Panc1 (cell line): ENCODE results near the gene RHBDF2. TPM values are rescaled to one million over a fixed set of nuclear protein-coding genes. Genes with fewer than 3 reads are reported as not detected.

Experiments used
- ATAC-seq: fragments of 200-7000 bp; cut with Tn5 transposase; 2 replicates; pipeline ENCODE4 v1.9.1; 2020; ENCODE audit warnings: mild to moderate bottlenecking, moderate library complexity
- BruUV-seq: library from RNA; stranded (reverse); fragments of 400-500 nt; replicated peaks from 2 replicates; lab custom pipeline; 2021; lab: Mats Ljungman, UMichigan
- CTCF ChIA-PET: fragments of 300-600 bp; sonication (Branson Sonifier 250); formaldehyde crosslinking; loops from one replicate; lab custom pipeline; 2022; ENCODE audit warnings: antibody characterized with exemption; lab: Charles Lee
- POLR2A ChIA-PET: fragments of 300-600 bp; sonication (Branson Sonifier 250); formaldehyde crosslinking; loops from one replicate; lab custom pipeline; 2022; ENCODE audit warnings: antibody characterized with exemption; lab: Charles Lee
- DNase-seq: peaks from one replicate; pipeline ENCODE4 v3.0.0-alpha.2; 2010; ENCODE audit warnings: low read depth, low spot score
- H3K27ac ChIP-seq: 2 replicates; pipeline ENCODE4 v1.5.1; 2011; ENCODE audit warnings: mild to moderate bottlenecking, low read length, inconsistent platforms
- H3K27me3 ChIP-seq: fragments of 200-500 bp; sonication (Bioruptor generic); 2 replicates; pipeline ENCODE4 v1.6.0; 2014; ENCODE audit warnings: low read length, inconsistent platforms; ENCODE audit not compliant: control insufficient read depth, insufficient read depth
- H3K36me3 ChIP-seq: fragments of 200-500 bp; sonication (Bioruptor generic); 2 replicates; pipeline ENCODE4 v1.5.1; 2014; ENCODE audit warnings: inconsistent platforms, mild to moderate bottlenecking, low read length, moderate library complexity; ENCODE audit not compliant: control insufficient read depth, insufficient read depth
- H3K4me1 ChIP-seq: 2 replicates; pipeline ENCODE4 v1.5.1; 2011; ENCODE audit warnings: inconsistent platforms, mild to moderate bottlenecking, low read length, moderate library complexity; ENCODE audit not compliant: control insufficient read depth, insufficient read depth
- H3K4me3 ChIP-seq, 2 experiments: 2 replicates each; pipeline ENCODE4 v1.5.1; 2011 to 2012; ENCODE audit warnings: low read depth in 2 of 2, low read length in 2 of 2, mild to moderate bottlenecking in 2 of 2, inconsistent platforms in 1 of 2, moderate library complexity in 1 of 2
- H3K9me3 ChIP-seq: fragments of 200-500 bp; sonication (Bioruptor generic); 2 replicates; pipeline ENCODE4 v1.5.1; 2014; ENCODE audit warnings: low read depth, mild to moderate bottlenecking, inconsistent platforms, low read length, moderate library complexity; ENCODE audit not compliant: control insufficient read depth, insufficient read depth
- POLR2AphosphoS5 ChIP-seq: IDR thresholded peaks from 2 replicates; pipeline ENCODE4 v1.6.1; 2012; ENCODE audit warnings: mild to moderate bottlenecking, low read depth, low read length, moderate library complexity
- SIN3A ChIP-seq: IDR thresholded peaks from 2 replicates; pipeline ENCODE4 v1.6.1; 2012; ENCODE audit warnings: low read depth, mild to moderate bottlenecking, low read length, moderate library complexity, borderline replicate concordance; ENCODE audit not compliant: insufficient read depth
- TCF7L2 ChIP-seq: IDR thresholded peaks from 2 replicates; pipeline ENCODE4 v1.6.1; 2011; ENCODE audit warnings: mild to moderate bottlenecking, low read depth, low read length, inconsistent platforms
- in situ Hi-C: cut with HindIII; loops from 2 replicates; pipeline ENCODE4 v1.10.0; 2016; ENCODE audit warnings: low sequenced_read_pairs, low pct_unique_long_range_greater_than_20kb
- intact Hi-C: fragments of 100-400 bp; cut with micrococcal nuclease; formaldehyde crosslinking; loops from one replicate; pipeline ENCODE4 v1.10.0; 2022; ENCODE audit not compliant: unreplicated experiment
- total RNA-seq: library from RNA; stranded (reverse); gene quantifications from one replicate; pipeline ENCODE4 v1.2.1, GENCODE V29; 2021; ENCODE audit not compliant: unreplicated experiment
- TF ChIP-seq, protein P1 (sequence below): fragments of 450-650 bp; IDR thresholded peaks from 2 replicates; pipeline ENCODE4 v1.5.1; 2017; ENCODE audit warnings: mild to moderate bottlenecking
- TF ChIP-seq, protein P2 (sequence below), 2 experiments: IDR thresholded peaks; 2 replicates each; pipeline ENCODE4 v1.6.1; 2011 to 2012; ENCODE audit warnings: low read depth in 2 of 2, control low read depth in 1 of 2, low read length in 1 of 2, mild to moderate bottlenecking in 1 of 2, moderate library complexity in 1 of 2; ENCODE audit not compliant: insufficient read depth in 1 of 2

The RHBDF2 gene
- total RNA-seq, 1 experiment from 2014 or later = 67.8 TPM

DNA sequence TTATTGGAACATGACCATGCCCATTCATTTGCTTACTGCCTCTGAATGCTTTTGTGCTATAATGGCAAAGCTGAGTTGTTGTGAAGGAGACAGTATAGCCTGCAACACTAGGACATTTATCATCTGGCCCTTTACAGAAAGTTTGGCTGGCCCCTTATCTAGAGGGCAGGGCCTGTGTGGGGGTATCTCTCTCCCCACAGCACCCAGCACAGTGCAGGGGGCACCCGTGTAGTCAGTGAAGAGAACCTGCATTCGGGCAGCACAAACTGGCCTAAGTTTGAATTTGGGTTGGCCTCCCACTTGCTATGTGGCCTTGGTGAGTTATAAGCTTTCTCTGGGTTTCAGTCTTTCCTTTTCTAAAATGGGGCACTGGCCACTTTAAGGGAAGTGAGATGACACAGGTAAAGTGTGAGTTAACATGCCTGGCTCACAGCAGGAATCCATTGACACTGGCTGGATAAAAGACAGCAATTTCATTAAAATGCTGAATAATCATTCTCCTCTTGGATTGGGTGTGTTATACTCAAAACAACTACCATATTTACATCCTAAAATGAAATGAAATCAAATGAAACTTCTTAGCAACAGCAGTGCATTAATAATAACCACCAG, 60.4 kb downstream of the RHBDF2 start:
- TF ChIP-seq TCF7L2 (no peak), SIN3A (no peak), POLR2AphosphoS5 (no peak)
- TF ChIP-seq, protein P1, sequence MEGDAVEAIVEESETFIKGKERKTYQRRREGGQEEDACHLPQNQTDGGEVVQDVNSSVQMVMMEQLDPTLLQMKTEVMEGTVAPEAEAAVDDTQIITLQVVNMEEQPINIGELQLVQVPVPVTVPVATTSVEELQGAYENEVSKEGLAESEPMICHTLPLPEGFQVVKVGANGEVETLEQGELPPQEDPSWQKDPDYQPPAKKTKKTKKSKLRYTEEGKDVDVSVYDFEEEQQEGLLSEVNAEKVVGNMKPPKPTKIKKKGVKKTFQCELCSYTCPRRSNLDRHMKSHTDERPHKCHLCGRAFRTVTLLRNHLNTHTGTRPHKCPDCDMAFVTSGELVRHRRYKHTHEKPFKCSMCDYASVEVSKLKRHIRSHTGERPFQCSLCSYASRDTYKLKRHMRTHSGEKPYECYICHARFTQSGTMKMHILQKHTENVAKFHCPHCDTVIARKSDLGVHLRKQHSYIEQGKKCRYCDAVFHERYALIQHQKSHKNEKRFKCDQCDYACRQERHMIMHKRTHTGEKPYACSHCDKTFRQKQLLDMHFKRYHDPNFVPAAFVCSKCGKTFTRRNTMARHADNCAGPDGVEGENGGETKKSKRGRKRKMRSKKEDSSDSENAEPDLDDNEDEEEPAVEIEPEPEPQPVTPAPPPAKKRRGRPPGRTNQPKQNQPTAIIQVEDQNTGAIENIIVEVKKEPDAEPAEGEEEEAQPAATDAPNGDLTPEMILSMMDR = no peak
- TF ChIP-seq, protein P2, sequence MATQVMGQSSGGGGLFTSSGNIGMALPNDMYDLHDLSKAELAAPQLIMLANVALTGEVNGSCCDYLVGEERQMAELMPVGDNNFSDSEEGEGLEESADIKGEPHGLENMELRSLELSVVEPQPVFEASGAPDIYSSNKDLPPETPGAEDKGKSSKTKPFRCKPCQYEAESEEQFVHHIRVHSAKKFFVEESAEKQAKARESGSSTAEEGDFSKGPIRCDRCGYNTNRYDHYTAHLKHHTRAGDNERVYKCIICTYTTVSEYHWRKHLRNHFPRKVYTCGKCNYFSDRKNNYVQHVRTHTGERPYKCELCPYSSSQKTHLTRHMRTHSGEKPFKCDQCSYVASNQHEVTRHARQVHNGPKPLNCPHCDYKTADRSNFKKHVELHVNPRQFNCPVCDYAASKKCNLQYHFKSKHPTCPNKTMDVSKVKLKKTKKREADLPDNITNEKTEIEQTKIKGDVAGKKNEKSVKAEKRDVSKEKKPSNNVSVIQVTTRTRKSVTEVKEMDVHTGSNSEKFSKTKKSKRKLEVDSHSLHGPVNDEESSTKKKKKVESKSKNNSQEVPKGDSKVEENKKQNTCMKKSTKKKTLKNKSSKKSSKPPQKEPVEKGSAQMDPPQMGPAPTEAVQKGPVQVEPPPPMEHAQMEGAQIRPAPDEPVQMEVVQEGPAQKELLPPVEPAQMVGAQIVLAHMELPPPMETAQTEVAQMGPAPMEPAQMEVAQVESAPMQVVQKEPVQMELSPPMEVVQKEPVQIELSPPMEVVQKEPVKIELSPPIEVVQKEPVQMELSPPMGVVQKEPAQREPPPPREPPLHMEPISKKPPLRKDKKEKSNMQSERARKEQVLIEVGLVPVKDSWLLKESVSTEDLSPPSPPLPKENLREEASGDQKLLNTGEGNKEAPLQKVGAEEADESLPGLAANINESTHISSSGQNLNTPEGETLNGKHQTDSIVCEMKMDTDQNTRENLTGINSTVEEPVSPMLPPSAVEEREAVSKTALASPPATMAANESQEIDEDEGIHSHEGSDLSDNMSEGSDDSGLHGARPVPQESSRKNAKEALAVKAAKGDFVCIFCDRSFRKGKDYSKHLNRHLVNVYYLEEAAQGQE (IDR thresholded peaks at IDR 0.05; ENCODE audit: insufficient read depth in 1 of 2, low read depth in 2 of 2, low read length in 1 of 2) = no peak
- DNase-seq (no peak), ATAC-seq (no peak)
- ChIA-PET POLR2A (no interaction called here), CTCF (no interaction called here)
- in situ Hi-C loops (no loop called here), intact Hi-C loops (no loop called here)
- no TSS peak for BruUV-seq
- Histone ChIP-seq H3K36me3 (no peaks in the 10 kb centered on the region), H3K4me3 (no peak overlapping the region), H3K4me1 (peaks cover 56% of the 10 kb centered on the region), H3K27ac (no peak overlapping the region), H3K27me3 (no peaks in the 10 kb centered on the region), H3K9me3 (no peaks in the 10 kb centered on the region)

DNA sequence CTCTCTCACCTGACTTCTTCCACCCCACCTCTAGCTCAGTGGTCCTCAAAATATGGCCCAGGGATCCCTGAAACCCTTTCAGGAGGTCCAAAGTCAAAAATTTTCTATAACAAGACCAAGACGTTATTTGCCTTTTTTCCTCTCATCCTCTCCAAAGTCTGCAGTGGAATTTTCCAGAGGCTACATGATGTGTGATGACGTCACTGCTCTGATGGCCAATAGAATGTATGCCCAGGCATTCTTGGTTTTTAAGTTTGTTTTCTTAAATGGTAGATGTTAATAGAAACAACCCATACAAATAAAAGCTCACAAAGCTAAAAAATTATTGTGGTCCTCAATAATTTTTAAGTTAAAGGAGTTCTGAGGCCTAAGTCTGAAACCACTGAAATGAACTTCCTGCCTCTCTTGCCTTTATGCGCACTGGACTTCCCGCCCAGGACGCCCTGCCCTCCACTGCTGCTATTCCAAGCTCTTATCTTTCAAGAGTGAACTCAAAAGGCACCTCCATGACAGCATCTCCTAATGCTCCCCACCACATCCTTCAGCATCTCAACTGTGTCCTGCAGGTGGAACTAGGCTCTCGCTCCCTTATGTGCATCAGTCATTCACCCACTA, 61.8 kb downstream of the RHBDF2 start:
- TF ChIP-seq TCF7L2 (no peak), SIN3A (no peak), POLR2AphosphoS5 (no peak)
- TF ChIP-seq, protein P1 = no peak
- TF ChIP-seq, protein P2 (IDR thresholded peaks at IDR 0.05; ENCODE audit: insufficient read depth in 1 of 2, low read depth in 2 of 2, low read length in 1 of 2) = no peak
- POLR2A ChIA-PET = interaction anchor here (0.6 kb wide), 1 partner anchor 31 kb away, joined by 4 read pairs; no protein-coding TSS in a partner anchor
- Histone ChIP-seq H3K36me3 (no peaks in the 10 kb centered on the region), H3K27ac (no peak overlapping the region), H3K9me3 (no peaks in the 10 kb centered on the region), H3K4me3 (no peak overlapping the region), H3K4me1 (peaks cover 44% of the 10 kb centered on the region), H3K27me3 (no peaks in the 10 kb centered on the region)
- in situ Hi-C loops (no loop called here), intact Hi-C loops (no loop called here)
- DNase-seq (no peak), ATAC-seq (no peak)
- CTCF ChIA-PET = interaction anchor here (1.0 kb wide), 1 partner anchor 42 kb away, joined by 3 read pairs; no protein-coding TSS in a partner anchor
- BruUV-seq = no TSS peak
